ENCODE results near the gene WSCD2. TPM values are rescaled to one million over a fixed set of nuclear protein-coding genes. Genes with fewer than 3 reads are reported as not detected.

Gene WSCD2
- total RNA-seq, 2 donors from 2014 or later, result 0.31 TPM; not detected in 1

GRCh38 chr12:108298761-108299275 lies 169.7 kb downstream of the WSCD2 start:
- Histone ChIP-seq H3K27ac (no peak overlapping the region), H3K4me3 (no peak overlapping the region), H3K27me3 (no peaks in the 10 kb centered on the region), H3K9me3 (no peaks in the 10 kb centered on the region), H3K36me3 (no peaks in the 10 kb centered on the region), H3K4me1 (peaks cover 0 to 22% of the 10 kb centered on the region in 2 donors)
- TF ChIP-seq, protein P1, sequence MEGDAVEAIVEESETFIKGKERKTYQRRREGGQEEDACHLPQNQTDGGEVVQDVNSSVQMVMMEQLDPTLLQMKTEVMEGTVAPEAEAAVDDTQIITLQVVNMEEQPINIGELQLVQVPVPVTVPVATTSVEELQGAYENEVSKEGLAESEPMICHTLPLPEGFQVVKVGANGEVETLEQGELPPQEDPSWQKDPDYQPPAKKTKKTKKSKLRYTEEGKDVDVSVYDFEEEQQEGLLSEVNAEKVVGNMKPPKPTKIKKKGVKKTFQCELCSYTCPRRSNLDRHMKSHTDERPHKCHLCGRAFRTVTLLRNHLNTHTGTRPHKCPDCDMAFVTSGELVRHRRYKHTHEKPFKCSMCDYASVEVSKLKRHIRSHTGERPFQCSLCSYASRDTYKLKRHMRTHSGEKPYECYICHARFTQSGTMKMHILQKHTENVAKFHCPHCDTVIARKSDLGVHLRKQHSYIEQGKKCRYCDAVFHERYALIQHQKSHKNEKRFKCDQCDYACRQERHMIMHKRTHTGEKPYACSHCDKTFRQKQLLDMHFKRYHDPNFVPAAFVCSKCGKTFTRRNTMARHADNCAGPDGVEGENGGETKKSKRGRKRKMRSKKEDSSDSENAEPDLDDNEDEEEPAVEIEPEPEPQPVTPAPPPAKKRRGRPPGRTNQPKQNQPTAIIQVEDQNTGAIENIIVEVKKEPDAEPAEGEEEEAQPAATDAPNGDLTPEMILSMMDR (IDR thresholded peaks at IDR 0.05), result no peak
- no peak for DNase-seq (ENCODE audit: low spot score)

DNA sequence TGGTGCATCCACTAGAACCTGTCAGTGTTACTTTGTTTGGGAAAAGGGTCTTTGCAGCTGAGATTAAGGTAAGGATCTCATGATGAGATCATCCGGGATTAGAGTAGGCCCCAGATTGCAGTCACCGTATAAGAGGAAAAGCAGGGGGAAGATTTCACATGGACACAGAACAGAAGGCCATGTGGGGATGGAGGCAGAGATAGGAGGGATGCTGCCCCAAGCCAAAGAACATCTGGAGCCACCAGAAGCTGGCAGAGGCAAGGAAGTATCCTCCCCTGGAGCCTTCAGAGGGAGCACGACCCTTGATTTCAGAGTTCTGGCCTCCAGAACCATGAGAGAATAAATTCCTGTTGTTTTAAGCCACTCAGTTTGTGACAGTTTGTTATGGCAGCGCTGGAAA lies 170.4 kb downstream of the WSCD2 start:
- Histone ChIP-seq H3K9me3 (no peaks in the 10 kb centered on the region), H3K27me3 (no peaks in the 10 kb centered on the region), H3K4me3 (no peak overlapping the region), H3K27ac (no peak overlapping the region), H3K36me3 (no peaks in the 10 kb centered on the region), H3K4me1 (peaks cover 0 to 29% of the 10 kb centered on the region in 2 donors)
- TF ChIP-seq, protein P1 (IDR thresholded peaks at IDR 0.05), result no peak
- DNase-seq (ENCODE audit: low spot score), result no peak

Other genes starting within 250 kb of the WSCD2 start
- gene CMKLR1, start 210.0 kb downstream of the WSCD2 start, total RNA-seq, result 10 to 100 TPM in 1 of 2 donors, 1 to 10 TPM in 1; 6.2 to 11.0 TPM

Measured in right atrium auricular region (tissue), 2 donors.